Epithelial cell of umbilical artery (primary cell): Measurements from ENCODE around the gene SART3. TPM values are rescaled to one million over a fixed set of nuclear protein-coding genes. Genes with fewer than 3 reads are reported as not detected.

ENCODE experiments used
- total RNA-seq: library from RNA; depleted of rRNA; stranded (reverse); fragments of >200 nt; gene quantifications from 2 replicates; pipeline ENCODE4 v1.2.3, GENCODE V29; 2014

Gene SART3
- 41.6 and 69.6 TPM in 2 replicates for total RNA-seq

DNA sequence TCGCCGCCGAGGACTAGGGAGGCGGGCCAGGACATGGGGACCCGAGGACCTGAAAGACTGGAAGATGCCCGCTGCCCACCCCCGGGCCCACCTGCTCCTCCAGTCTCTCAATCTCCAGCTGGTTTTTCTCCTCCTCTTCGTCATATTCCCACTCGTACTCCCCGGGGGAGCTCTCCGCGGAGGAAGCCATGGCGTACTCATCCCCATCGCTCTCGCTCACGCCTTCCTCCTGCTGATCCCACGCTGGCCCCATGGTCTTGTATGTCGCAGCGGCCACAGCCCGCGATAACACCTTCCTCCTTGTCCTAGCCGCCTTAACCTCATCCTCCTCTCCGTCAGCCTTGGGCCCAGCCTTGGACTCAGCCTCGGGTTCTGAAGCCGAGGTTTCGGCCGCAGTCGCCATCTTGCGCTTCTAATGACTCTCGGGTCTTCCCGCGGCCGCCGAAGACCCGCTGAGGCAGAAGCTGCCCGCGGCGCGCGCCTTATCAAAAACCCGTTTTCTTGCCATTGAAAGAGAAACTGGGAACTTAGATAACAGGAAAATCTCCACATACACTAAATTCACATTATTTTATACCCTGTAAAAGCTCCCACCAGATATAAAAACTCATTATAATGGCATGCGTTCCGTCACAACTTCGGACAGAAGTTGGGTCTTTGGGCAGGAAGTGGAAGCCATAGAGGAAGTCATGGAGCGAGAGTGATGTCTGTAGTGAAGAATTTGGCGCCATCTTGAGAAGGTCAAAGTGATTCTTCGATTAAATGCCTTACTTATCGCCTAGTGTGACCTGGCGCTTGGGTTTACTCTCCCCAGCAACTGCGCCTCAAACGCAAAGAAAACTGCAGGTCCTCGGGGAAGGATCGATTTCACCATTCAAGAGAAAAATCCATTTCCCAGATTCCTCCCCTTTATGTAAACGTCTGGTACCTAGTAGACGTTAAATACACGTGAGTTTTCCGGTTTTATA, at the start of gene SART3:
SART3 (minus strand) TSS at position 422 of the 968 bp plus-strand sequence; CDS start at position 403, 19 bp downstream.

GRCh38 chr12:108597559-108598471, 36.8 kb upstream of the SART3 start, which contains the start of gene TMEM119:
TMEM119 (minus strand) TSS chr12:108598084; CDS start chr12:108592383, 5,701 bp downstream.

GRCh38 chr12:108562348-108563135, 1.6 kb upstream of the SART3 start, which contains the start of gene ISCU:
ISCU (plus strand) TSS chr12:108562596; CDS start chr12:108562623, 27 bp downstream.

DNA sequence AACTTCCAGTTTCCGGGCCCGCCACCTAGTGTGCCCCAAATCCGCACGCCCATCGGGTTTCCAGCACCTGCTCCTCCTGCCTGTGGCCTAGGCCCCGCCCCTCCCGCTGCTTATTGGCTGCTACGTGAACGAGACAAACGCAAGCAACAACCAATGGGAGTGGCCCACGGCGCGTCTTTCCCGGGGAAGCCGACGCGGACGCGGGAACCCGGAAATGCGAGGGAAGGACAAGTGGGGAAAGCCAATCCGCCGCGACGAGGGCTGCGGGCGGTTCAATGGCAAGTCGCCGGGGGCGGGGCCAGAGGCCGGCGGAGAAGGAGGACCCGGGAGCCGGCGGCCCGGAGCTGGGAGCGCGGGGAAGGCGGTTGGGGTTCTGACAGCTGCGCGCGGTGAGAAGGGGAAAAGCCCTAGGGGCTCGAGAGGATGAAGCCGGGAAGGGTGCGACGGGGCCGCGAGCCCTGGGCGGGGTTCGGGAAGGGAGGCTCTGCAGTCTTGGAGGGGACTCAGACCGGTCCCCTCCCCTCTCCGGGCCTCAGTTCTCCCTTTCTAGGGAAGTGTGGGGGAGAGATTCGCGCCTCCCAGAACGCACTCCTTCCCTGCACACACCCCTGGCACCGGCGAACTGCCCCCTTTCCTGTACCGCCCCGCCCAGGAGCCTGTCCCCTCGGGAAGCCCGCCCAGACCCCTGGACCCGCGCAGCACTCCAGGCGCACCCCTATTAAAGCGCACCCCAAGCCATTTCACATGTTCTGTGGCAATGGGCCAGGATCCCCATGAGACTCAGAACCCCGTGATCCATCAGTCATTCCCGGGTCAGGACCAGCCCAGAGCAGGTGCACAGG, 45.8 kb downstream of the SART3 start, which contains the start of gene FICD:
FICD (plus strand) TSS at position 305 of the 842 bp plus-strand sequence. CDS start 1,696 bp downstream, outside the sequence.

Other genes starting within 250 kb of the SART3 start
- not detected in 2 replicates for gene CMKLR1, start 221.9 kb downstream of the SART3 start, total RNA-seq
- gene FICD, start 45.9 kb downstream of the SART3 start, total RNA-seq, result 4.9 and 5.3 TPM in 2 replicates
- gene ISCU, start 1.4 kb upstream of the SART3 start, total RNA-seq, result 95.5 and 117 TPM in 2 replicates
- gene TMEM119, start 36.9 kb upstream of the SART3 start, total RNA-seq, result 0.32 and 0.76 TPM in 2 replicates
- gene SELPLG, start 72.7 kb upstream of the SART3 start, total RNA-seq, result 0.61 TPM in 1 of 2 replicates, not detected in the other
- gene CORO1C, start 170.3 kb upstream of the SART3 start, total RNA-seq, result 194 and 233 TPM in 2 replicates